ENCODE data around the gene RNU5B-1. TPM values are rescaled to one million over a fixed set of nuclear protein-coding genes. Genes with fewer than 3 reads are reported as not detected.

Gene RNU5B-1
- total and polyA plus RNA-seq, 7 donors = 12.8 to 34.0 (median 13.9) TPM; not detected in 4

DNA sequence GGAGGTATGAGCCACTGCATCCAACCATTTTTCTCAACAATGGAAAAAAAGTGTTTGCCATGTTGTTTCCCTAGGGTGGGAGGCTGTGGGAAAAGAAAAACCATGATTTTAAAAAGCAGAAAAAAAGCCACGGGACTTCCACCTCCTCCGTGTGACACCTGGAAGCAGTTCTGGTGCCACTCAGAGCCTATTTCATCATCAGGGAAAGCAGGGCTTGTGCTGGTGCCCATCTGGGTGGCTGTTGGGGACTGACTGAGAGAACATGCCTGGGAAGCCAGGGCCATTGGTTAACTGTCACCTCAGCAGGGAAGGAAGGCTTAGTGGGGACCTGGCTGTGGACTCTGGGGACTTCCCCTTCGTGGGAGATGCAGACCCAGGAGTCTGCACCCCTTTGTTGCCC, 7.3 kb downstream of the RNU5B-1 start:
- H3K36me3 ChIP-seq (ENCODE audit: insufficient read depth in 1 of 2, low read depth in 1 of 2) = no peaks in the 10 kb centered on the region
- peak in 2 of 4 donors; percentile 7 to 37 for ATAC-seq
- TF ChIP-seq CTCF (IDR thresholded peaks at IDR 0.05) = no peak
- H3K9me3 ChIP-seq = no peaks in the 10 kb centered on the region
- DNase-seq = no peak
- H3K27ac ChIP-seq = no peak overlapping the region
- no peaks in the 10 kb centered on the region for H3K27me3 ChIP-seq (ENCODE audit: insufficient read depth in 3 of 3, low read length in 2 of 3)
- WGBS, 3 donors = 56 to 70% (median 61%) methylated on average over 3 of the region's 3 CpGs
- intact Hi-C loops (cut with DNase I) = no loop called here
- H3K4me1 ChIP-seq = peaks cover 22% of the 10 kb centered on the region
- no peak overlapping the region for H3K4me3 ChIP-seq

DNA sequence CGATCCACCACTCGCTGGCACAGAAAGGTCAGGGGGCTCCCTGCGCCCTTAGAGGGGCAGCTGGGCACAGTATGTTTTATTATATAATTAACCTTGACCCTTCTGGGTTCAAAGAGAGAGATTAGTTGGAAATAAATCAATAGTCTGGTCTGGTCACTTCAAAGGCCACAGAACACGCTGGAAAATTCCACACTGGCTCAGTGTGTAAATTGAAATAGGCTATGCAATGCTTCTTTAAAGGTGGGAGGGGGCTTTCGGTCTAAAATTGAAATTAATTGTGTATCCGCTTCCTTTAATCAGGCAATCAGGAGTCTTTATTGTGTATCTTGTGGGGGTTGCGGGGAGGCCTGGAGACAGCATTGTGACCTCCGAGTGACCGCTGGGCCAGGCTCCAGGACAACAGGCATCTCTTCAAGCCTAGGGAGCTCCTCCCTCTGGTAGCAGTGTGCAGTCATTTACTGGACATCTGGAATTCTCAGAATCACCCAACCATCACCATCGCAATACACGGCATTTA, 8.0 kb downstream of the RNU5B-1 start:
- DNase-seq = peak in 1 of 2 donors; percentile 70
- 44 to 49% (median 46%) methylated on average over 11 of the region's 11 CpGs for WGBS, 3 donors

GRCh38 chr15:65318870-65319356, 14.4 kb downstream of the RNU5B-1 start:
- DNase-seq = peak; percentile 78 to 86
- intact Hi-C loops (cut with DNase I) = loop anchor here (1.0 kb wide), 1 partner anchor 66 kb away; no protein-coding TSS in a partner anchor
- Histone ChIP-seq H3K27ac (no peak overlapping the region), H3K9me3 (no peaks in the 10 kb centered on the region), H3K36me3 (ENCODE audit: insufficient read depth in 1 of 2, low read depth in 1 of 2) (no peaks in the 10 kb centered on the region), H3K4me1 (peaks cover 8% of the 10 kb centered on the region), H3K4me3 (no peak overlapping the region), H3K27me3 (ENCODE audit: insufficient read depth in 3 of 3, low read length in 2 of 3) (no peaks in the 10 kb centered on the region)
- peak; percentile 96 for TF ChIP-seq CTCF (IDR thresholded peaks at IDR 0.05)
- 33 to 37% (median 34%) methylated on average over 5 of the region's 5 CpGs for WGBS, 3 donors
- ATAC-seq = peak; percentile 92 to 99 (median 94)

More for the DNA sequence above, 8.0 kb downstream of the RNU5B-1 start:
- Histone ChIP-seq H3K4me3 (no peak overlapping the region), H3K4me1 (peaks cover 22% of the 10 kb centered on the region), H3K27me3 (ENCODE audit: insufficient read depth in 3 of 3, low read length in 2 of 3) (no peaks in the 10 kb centered on the region), H3K27ac (no peak overlapping the region), H3K36me3 (ENCODE audit: insufficient read depth in 1 of 2, low read depth in 1 of 2) (no peaks in the 10 kb centered on the region), H3K9me3 (no peaks in the 10 kb centered on the region)
- intact Hi-C loops (cut with DNase I) = no loop called here
- peak in 3 of 4 donors; percentile 47 to 68 (median 62) for ATAC-seq
- TF ChIP-seq CTCF (IDR thresholded peaks at IDR 0.05) = no peak

GRCh38 chr15:65323071-65323511, 18.6 kb downstream of the RNU5B-1 start:
- peak in 3 of 4 donors; percentile 40 to 87 (median 76) for ATAC-seq

More at GRCh38 chr15:65323071-65323511, 18.6 kb downstream of the RNU5B-1 start:
- TF ChIP-seq CTCF (IDR thresholded peaks at IDR 0.05) = no peak
- no peaks in the 10 kb centered on the region for H3K9me3 ChIP-seq
- peaks cover 8% of the 10 kb centered on the region for H3K4me1 ChIP-seq
- H3K27ac ChIP-seq = peak overlapping the region; percentile 46
- peak in 1 of 2 donors; percentile 46 for DNase-seq
- intact Hi-C loops (cut with DNase I) = no loop called here
- WGBS, 3 donors = 1 to 4% (median 2%) methylated on average over 9 of the region's 9 CpGs
- H3K27me3 ChIP-seq (ENCODE audit: insufficient read depth in 3 of 3, low read length in 2 of 3) = no peaks in the 10 kb centered on the region
- H3K36me3 ChIP-seq (ENCODE audit: insufficient read depth in 1 of 2, low read depth in 1 of 2) = no peaks in the 10 kb centered on the region
- no peak overlapping the region for H3K4me3 ChIP-seq
